ENCODE results near the gene SLC38A10.

The SLC38A10 gene

DNA sequence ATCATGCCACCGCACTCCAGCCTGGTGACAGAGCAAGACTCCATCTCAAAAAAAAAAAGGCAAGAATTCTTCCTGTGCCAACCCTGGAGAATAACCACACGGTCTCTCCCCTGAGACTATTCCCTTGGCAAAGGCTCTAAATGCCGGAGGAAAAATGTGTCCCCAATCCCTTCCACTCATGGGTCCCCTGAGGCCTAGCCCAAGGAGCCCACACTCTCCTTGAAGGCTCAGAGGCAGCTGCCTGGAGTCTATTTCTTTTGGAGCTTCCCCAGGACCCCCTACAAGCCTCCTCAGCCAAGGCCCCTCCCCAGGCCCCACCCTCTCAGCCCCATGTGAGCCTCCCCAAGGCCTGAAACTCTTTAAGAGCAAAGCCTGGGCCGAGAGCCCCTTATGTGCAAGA is 88.9 kb downstream of the SLC38A10 start:
- DNase-seq (ENCODE audit: low spot score), result no peak
- peaks cover 10% of the 10 kb centered on the region for H3K36me3 ChIP-seq (ENCODE audit: low read depth)
- H3K4me1 ChIP-seq (ENCODE audit: insufficient read depth, poor library complexity, severe bottlenecking), result no peaks in the 10 kb centered on the region
- no peak overlapping the region for H3K27ac ChIP-seq (ENCODE audit: poor library complexity, severe bottlenecking)
- no peaks in the 10 kb centered on the region for H3K27me3 ChIP-seq (ENCODE audit: insufficient read depth, poor library complexity, severe bottlenecking)
- ATAC-seq (ENCODE audit: low read depth), result no peak
- H3K9me3 ChIP-seq (ENCODE audit: severe bottlenecking), result no peaks in the 10 kb centered on the region
- TF ChIP-seq, protein P1, sequence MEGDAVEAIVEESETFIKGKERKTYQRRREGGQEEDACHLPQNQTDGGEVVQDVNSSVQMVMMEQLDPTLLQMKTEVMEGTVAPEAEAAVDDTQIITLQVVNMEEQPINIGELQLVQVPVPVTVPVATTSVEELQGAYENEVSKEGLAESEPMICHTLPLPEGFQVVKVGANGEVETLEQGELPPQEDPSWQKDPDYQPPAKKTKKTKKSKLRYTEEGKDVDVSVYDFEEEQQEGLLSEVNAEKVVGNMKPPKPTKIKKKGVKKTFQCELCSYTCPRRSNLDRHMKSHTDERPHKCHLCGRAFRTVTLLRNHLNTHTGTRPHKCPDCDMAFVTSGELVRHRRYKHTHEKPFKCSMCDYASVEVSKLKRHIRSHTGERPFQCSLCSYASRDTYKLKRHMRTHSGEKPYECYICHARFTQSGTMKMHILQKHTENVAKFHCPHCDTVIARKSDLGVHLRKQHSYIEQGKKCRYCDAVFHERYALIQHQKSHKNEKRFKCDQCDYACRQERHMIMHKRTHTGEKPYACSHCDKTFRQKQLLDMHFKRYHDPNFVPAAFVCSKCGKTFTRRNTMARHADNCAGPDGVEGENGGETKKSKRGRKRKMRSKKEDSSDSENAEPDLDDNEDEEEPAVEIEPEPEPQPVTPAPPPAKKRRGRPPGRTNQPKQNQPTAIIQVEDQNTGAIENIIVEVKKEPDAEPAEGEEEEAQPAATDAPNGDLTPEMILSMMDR (IDR thresholded peaks at IDR 0.05; ENCODE audit: poor library complexity, severe bottlenecking), result no peak
- no peak overlapping the region for H3K4me3 ChIP-seq (ENCODE audit: severe bottlenecking)

- Histone ChIP-seq H3K4me3 (ENCODE audit: severe bottlenecking) (no peak overlapping the region), H3K9me3 (ENCODE audit: severe bottlenecking) (no peaks in the 10 kb centered on the region), H3K36me3 (ENCODE audit: low read depth) (peaks cover 13% of the 10 kb centered on the region), H3K4me1 (ENCODE audit: insufficient read depth, poor library complexity, severe bottlenecking) (no peaks in the 10 kb centered on the region), H3K27me3 (ENCODE audit: insufficient read depth, poor library complexity, severe bottlenecking) (no peaks in the 10 kb centered on the region), H3K27ac (ENCODE audit: poor library complexity, severe bottlenecking) (no peak overlapping the region)
- ATAC-seq (ENCODE audit: low read depth) (no peak), DNase-seq (ENCODE audit: low spot score) (no peak)
- TF ChIP-seq, protein P1 (IDR thresholded peaks at IDR 0.05; ENCODE audit: poor library complexity, severe bottlenecking), result no peak
Measured at GRCh38 chr17:81204578-81204977, 90.5 kb downstream of the SLC38A10 start.

- Histone ChIP-seq H3K4me1 (ENCODE audit: insufficient read depth, poor library complexity, severe bottlenecking) (no peaks in the 10 kb centered on the region), H3K4me3 (ENCODE audit: severe bottlenecking) (no peak overlapping the region), H3K27ac (ENCODE audit: poor library complexity, severe bottlenecking) (no peak overlapping the region), H3K9me3 (ENCODE audit: severe bottlenecking) (no peaks in the 10 kb centered on the region), H3K27me3 (ENCODE audit: insufficient read depth, poor library complexity, severe bottlenecking) (no peaks in the 10 kb centered on the region), H3K36me3 (ENCODE audit: low read depth) (peaks cover 16% of the 10 kb centered on the region)
- ATAC-seq (ENCODE audit: low read depth) (no peak), DNase-seq (ENCODE audit: low spot score) (no peak)
- TF ChIP-seq, protein P1 (IDR thresholded peaks at IDR 0.05; ENCODE audit: poor library complexity, severe bottlenecking), result no peak
Measured at GRCh38 chr17:81203136-81203535, 92.0 kb downstream of the SLC38A10 start.

- Histone ChIP-seq H3K4me1 (ENCODE audit: insufficient read depth, poor library complexity, severe bottlenecking) (no peaks in the 10 kb centered on the region), H3K27me3 (ENCODE audit: insufficient read depth, poor library complexity, severe bottlenecking) (no peaks in the 10 kb centered on the region), H3K4me3 (ENCODE audit: severe bottlenecking) (no peak overlapping the region), H3K9me3 (ENCODE audit: severe bottlenecking) (no peaks in the 10 kb centered on the region), H3K27ac (ENCODE audit: poor library complexity, severe bottlenecking) (no peak overlapping the region), H3K36me3 (ENCODE audit: low read depth) (peaks cover 13% of the 10 kb centered on the region)
- ATAC-seq (ENCODE audit: low read depth) (no peak), DNase-seq (ENCODE audit: low spot score) (no peak)
- TF ChIP-seq, protein P1 (IDR thresholded peaks at IDR 0.05; ENCODE audit: poor library complexity, severe bottlenecking), result no peak
Measured at GRCh38 chr17:81202318-81202717, 92.8 kb downstream of the SLC38A10 start.

- no peak overlapping the region for H3K4me3 ChIP-seq (ENCODE audit: severe bottlenecking)
- peaks cover 13% of the 10 kb centered on the region for H3K36me3 ChIP-seq (ENCODE audit: low read depth)
- no peak for DNase-seq (ENCODE audit: low spot score)
- H3K4me1 ChIP-seq (ENCODE audit: insufficient read depth, poor library complexity, severe bottlenecking), result no peaks in the 10 kb centered on the region
- H3K9me3 ChIP-seq (ENCODE audit: severe bottlenecking), result no peaks in the 10 kb centered on the region
- TF ChIP-seq, protein P1 (IDR thresholded peaks at IDR 0.05; ENCODE audit: poor library complexity, severe bottlenecking), result peak; percentile 37
- H3K27me3 ChIP-seq (ENCODE audit: insufficient read depth, poor library complexity, severe bottlenecking), result no peaks in the 10 kb centered on the region
- peak; percentile 78 for ATAC-seq (ENCODE audit: low read depth)
- H3K27ac ChIP-seq (ENCODE audit: poor library complexity, severe bottlenecking), result no peak overlapping the region
Measured at GRCh38 chr17:81200695-81201580, 94.2 kb downstream of the SLC38A10 start.
